Stimulated activated CD8-positive, alpha-beta memory T cell treated with anti-CD3 and anti-CD28 coated beads, Interleukin-7, amount 100 ng/mL, for 4 hours (primary cell): ENCODE results near the gene MYO9B.
"Not testable (repeated sequence)": the region's sequence is repeated elsewhere in the genome, so short reads cannot be mapped to it uniquely, and the experiment has no call there.

Source experiments
- DNase-seq, 2 donors: peaks; one replicate each; pipeline ENCODE4 v3.0.0-alpha.2; 2020; ENCODE audit warnings: low read depth in 2 of 2

The MYO9B gene

DNA sequence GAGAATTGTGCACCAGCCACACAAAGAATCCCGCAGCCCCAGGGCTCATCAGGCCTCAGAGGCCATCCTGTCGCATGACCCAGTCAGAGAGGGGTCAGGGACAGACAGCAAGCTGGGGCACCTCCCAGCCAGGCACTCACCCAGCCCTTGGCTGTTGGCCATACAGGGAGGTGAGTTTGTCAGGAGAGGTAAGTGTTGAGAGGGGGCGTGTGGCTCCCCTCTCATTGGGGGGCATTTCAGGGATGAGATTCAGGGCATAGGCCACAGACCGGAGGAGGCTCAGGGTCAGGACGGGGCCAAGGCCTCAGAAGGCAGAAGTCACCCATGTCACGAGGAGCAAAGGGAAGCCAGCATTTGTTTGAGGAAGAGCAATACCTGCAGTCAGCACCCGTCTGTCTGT lies 37.1 kb downstream of the MYO9B start:
- no peak for DNase-seq

DNA sequence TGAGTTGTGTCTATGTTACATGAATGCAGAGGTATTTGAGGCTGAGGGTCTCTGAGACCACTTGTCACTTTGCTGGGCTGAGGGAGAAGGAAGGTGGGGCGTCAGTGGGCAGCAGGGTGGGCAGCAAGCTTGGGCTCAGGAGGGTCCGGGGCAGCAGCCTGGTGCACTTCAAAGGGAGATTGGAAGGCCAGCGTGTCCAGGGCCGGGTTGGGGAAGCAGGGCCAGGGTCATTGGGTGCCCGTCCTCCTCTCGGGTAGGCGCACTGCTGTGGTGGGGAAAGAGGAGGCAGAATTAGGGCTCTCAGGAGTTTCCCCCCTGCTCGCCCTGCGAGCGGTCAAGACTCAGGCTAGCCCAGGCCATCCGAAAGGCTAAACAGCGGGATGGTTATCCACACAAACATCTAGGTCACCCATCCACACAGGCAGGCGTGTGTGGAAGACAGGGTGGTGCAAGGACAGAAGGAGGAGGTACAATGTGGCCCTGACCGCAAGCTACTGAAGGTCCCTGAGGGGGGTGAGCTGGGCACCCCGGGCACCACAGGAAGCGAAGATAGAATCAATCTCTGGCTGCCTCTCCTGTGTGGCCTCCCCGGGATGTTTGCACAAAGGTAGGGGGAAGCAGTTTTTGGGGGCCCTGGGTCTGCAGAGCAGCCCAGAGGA lies 37.7 kb downstream of the MYO9B start:
- no peak for DNase-seq

DNA sequence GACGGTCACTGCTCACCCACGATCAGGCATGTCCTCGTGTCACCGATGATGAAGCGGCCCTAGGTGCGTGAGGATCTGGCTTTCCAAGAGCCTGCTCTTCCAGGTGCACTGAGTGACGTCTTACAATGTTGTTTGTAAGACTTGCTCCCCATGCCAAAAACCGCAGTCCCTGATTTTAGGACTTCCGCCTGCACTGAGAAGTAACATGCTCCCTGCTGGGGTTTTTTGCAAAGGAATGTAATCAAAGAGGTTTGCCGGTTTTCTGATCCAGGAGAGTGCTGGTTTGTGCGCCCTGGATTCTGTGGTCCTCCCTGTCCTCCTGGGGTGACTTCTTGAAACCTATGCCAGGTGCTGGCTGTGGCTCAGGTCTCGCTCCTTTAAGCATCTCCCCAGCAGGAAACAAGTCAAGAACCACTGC lies 38.8 kb downstream of the MYO9B start:
- no peak for DNase-seq

DNA sequence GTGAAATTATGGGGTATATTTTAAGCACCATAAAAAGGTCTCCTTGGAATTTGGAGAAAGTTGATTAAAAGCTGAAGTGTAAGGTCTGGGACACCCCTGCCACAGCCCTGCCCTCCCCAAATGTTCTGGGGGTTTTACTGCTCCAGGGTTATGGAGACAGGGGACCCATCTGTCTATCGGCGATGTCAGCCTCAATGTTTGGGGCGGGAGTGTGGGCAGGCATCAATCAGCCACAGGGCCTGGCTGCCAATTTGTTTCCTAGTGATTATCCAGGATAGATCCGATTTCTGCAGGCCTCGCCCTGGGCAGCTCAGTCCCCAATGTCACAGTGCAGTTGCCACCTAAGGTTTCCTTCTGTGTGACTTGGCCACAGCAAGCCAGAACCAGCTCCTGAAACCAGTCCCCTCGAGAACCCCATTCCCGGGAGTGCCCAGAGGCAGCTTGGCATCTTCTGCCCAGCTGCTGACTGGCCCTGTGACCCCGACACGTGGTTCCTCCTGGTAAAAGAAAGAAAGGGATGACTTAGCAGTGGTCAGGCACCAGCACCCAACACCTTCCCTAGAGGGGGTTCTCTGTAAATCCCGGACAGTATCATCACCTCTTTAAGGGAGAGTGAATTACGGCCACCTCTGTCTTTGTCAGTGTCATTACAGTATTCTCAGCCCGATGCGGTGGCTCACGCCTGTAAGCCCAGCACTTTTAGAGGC lies 41.6 kb downstream of the MYO9B start:
- DNase-seq, result no peak

DNA sequence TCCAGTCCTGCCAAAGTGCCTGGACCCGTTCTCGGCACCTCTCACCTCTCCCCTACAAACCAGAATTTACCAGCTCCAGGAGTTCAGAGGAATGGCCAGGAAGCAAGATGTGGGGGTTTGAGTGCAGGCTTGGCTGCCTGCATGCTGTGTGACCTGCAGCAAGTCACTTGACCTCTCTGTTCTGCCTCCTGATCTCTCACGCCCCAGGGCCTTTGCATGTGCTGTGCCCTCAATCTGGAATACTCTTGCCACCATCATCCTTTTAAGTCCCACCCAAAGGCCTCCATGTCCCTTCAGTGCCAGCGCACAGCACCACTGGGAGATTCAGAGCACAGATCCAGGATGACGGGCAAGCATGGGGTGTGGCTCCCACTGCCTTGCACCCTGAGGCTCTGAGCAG lies 43.4 kb downstream of the MYO9B start:
- DNase-seq, result no peak

DNA sequence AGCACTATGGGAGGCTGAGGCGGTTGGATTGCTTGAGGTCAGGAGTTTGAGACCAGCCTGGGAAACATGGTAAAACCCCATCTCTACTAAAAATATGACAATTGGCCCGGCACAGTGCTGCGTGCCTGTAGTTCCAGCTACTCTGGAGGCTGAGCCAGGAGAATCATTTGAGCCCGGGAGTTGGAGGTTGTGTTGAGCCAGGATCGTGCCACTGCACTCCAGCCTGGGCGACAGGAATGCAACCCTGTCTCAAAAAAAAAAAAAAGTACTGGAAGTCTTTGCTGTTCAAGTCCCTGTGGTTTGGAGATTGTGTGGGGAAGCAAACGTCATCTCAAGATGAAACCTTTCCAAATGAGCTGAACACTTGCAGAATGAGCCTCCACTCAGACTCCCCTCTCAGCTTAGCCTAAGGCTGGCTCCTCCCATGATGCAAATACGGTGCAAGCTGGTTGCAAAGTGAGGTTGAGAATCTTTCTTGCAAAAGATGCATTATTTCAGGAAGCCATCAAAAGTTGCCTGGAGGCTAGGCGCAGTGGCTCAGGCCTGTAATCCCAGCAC lies 46.2 kb downstream of the MYO9B start:
- DNase-seq, result no peak

DNA sequence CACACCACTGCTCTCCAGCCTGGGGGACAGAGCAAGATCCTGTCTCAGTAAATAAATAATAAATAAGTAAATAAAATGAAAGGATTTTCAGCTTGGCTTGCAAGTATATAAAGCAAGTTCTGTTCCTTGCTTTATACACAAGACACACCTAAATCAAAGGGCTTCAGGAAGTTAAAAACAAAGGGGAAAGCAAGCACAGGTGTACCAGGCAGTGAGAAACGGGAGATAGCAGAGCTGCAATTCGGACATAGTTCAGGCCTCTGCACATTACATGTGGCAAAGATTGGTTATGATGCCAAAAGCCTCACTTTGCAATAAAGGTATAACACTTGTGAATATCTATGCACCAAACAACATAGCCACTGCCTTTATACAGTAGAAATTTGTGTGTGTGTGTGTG lies 47.5 kb downstream of the MYO9B start:
- DNase-seq, result no peak

DNA sequence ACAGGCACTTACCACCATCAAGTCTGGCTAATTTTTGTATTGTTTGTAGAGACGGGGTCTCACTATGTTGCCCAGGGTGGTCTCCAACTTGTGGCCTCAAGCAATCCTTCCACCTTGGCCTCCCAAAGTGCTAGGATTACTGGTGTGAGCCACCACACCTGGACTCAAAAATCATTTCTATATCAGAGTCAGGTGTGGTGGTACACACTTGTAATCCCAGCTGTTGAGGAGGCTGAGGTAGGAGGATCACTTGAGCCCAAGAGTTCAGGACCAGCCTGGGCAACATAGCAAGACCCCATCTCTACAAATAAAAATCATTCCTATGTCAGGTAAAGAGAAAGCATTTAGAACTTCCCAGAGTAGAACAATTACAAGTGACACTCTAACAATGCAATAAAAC lies 48.4 kb downstream of the MYO9B start:
- DNase-seq, result no peak

DNA sequence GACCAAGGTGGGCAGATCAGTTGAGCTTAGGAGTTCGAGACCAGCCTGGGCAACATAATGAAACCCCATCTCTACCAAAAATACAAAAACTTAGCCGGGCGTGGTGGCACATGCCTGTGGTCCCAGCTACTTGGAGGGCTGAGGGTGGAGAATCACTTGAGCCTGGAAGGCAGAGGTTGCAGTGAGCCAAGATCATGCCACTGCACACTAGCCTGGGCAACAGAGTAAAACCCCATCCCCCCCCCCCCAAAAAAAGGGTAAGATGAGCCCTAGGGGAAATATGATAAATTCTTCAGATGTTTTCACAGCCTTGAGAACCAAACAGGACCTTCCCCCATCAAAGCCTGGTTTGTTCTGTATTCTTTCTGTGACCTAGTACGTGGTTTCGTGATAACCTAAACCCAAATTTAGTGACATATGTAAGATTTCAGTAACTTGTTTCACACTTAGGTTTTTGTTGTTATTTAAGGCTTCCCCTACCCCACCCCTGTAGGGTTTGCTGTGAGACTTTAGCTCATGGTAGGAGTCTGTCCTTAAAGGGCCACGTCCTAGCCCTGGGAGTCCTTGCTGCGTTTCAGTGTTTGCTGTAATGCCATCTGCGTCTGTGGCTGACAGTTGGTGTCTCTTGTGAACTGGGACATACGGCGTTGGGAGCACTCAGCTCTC lies 49.6 kb downstream of the MYO9B start:
- DNase-seq, result peak in 1 of 2 donors; percentile 19

DNA sequence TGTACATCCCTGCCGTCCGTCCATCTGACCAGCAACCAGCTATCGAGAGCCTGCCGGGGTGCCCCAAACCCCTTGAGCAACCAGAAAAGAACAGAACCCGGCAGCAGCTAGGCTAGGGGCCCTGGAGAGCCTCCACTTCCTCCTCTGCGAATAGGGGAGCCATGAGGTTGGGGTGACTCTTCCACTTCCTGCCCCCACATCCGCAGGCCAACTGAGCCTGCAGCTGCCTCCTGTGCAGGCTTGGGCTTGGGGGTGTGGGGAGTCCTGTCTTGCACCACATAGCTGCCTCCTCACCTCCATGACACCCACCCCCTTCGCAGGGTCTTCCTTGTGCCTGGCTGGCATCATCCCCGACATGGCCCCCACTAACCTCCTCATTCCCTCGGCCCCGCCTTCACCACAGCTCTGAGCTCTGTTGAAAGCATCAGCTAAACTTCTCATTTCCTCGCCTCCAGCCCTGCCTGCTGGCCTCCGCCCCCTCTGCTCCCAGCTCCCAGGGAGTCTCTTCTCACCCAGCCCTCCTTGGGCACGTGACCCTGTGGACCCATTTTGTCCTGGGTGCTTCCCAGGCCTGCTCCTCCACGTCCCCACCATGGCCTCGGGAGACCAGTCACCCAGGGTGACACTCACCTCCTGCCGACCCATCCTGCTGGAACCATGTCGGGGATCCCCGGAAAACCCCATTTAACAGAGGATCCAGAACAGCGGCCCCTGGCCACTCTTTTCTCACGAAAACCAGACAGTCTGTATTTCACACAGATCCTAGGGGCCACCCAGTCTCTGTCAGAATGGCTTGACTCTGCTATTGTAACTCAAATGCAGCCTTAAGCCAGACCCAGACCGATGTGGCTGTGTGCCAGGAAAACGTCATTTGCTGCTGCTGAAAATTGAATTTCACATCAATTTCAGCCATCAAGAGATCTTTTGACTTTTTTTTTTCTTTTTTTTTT lies 50.4 kb downstream of the MYO9B start:
- peak; percentile 54 to 66 for DNase-seq

DNA sequence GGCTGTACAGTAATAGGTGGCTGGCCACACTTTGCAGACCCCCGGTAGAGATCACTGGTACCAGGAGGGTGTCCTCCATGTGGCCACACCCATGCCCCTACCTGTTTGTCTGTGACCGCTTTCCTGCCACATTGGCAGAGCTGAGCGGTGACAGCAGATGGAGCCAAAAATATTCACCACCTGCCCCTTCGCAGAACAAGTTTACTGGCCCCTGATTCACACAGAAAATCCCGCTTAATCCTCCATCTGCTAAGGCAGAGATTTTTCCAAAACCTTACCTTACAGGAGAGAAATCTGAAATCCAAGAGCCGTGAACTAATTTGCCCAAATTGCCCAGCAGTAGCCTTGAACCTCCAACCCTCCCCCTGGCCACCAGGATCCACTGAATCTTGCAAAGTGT lies 52.1 kb downstream of the MYO9B start:
- no peak for DNase-seq

DNA sequence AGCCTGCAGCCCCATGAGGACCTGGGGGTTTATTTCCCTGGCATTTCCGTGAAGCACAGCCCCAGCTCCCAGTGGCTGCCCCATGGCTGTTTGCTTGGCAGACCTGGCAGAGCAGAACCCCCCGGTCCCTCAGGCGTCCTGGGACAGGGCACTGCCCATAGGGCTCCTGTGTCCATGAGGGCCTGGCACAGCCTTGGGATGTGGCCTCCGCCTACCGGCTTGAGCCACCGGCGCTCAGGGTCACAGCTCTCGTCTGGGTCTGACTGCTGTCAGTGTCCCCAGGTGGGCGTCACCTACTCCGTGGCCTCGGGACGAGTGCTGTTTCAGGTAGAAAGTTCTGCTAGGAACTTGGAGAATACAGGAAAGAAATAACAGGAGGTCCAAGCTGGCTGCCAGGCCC lies 52.8 kb downstream of the MYO9B start:
- DNase-seq, result no peak

DNA sequence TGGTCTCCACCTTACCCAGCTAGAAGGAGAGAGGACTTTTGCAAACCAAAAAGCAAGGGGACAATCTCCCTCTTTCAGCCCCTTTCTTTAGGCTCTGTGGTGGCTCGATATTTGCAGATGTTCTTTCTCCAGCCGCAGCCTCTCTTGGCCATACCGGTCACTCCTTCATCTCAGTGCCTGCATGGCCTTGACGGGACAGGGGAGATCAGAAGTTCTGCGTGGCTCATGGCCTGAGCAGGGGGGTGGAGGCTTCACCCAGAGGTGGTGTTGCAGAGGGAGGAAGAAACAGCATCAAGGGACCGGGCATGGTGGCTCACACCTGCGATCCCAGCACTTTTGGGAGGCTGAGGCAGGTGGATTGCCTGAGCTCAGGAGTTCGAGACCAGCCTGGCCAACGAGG lies 53.2 kb downstream of the MYO9B start:
- DNase-seq, result no peak

DNA sequence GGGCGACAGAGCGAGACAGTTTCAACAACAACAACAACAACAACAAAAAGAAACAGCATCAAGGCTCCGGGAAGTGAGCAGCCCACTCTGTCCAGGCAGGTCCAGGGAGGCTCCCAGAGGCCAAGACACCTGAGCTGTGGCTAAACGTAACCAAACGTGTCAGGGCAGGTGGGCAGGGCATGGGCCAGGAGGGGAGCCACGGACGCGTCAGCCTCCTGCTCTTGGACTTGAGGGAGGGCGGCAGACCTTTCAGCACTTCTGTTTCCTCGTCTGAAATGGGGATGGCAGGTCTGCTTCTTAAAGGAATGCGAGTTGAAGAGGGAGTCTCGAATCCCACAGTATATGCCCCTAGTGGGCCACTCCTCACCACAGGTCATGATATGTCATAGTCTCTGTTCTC lies 53.8 kb downstream of the MYO9B start:
- DNase-seq, result no peak

DNA sequence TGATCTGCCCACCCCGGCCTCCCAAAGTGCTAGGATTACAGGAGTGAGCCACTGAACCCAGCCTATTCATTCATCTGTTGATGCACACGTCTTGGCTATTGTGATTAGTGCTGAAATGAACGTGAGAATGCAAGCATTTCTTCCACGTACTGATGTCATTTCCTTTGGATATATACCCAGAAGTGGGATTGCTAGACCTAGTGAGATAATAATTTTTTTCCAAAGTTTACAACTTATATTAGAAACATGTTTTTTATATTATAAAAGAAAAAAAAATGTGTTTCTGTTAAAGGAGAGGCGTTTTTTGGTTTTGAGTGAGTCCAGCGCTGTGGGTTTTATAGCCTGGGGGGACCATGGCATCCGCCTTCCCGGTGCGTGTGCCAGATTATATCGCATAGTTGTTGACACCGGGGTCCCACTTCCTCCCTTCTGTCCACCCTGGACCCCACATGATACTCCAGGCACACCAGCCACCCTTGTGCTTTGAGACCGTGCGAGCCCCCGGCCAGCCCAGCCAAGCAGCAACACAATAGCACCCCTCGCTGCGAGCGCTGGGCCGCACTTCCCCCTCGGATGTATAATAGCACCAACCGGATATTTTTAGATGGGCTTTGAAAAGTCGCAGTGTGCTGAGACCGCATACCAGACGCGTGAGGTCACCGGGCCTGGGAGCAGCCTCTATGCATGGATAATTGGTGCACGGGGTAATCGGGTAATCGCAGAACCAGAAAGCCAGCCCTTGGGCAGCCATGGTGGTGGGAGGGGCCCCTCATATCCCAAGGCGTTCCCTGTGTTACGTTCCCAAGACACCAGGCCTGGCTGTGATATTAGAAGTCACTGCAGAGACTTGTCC lies 59.6 kb downstream of the MYO9B start:
- peak in 1 of 2 donors; percentile 8 for DNase-seq

DNA sequence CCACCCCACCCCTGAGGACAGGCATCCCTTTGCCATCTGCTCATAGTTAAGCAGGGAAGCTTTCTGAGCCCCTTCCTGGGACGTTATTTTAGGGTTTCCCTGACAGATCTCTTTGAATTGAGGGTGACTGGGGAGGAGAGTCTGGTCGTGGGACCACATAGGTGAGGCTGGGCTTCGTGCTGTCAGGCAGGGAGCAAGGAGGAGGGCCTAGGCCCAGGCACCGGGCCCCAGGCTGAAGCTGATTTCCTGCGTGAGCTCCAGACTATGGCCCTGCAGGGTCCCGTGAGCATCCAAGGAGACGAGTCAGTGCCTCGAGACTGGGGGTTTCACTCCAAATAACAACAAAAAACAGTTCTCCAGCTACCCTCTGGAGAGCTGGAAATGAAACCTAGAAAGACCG lies 60.4 kb downstream of the MYO9B start:
- DNase-seq, result no peak

DNA sequence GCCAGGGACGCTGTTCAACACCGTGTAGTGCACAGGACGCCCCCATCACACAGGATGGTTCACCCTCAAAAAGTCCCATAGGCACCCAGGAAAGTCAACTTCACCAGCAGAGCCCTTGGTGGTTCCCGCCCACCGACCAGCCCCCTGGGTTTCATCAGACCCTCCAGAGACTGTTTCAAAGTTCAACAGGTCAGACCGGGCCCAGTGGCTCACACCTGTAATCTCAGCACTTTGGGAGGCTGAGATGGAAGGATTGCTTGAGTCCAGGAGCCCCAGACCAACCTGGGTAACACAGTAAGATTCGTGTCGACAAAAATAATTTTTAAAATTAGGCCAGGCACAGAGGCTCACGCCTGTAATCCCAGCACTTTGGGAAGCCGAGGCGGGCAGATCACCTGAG lies 61.0 kb downstream of the MYO9B start:
- no peak for DNase-seq

DNA sequence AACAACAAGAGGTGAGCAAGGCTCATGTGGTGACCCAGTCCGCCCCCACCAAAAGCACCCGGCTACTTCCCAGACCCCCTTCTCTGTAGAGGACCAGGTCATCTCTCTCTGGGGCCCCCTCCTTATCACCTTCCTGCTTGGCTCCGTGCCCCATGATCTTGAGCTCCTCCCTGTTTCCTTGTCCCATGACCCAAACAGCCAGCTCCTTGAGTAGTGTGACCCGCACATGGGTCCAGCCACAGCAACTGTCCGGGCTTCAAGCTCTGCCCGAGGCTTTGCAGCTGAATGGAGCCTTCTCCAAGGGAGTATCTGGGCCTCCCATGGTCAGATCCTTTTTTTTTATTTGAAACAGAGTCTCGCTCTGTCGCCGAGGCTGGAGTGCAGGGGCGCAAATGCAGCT lies 61.8 kb downstream of the MYO9B start:
- DNase-seq, result no peak

DNA sequence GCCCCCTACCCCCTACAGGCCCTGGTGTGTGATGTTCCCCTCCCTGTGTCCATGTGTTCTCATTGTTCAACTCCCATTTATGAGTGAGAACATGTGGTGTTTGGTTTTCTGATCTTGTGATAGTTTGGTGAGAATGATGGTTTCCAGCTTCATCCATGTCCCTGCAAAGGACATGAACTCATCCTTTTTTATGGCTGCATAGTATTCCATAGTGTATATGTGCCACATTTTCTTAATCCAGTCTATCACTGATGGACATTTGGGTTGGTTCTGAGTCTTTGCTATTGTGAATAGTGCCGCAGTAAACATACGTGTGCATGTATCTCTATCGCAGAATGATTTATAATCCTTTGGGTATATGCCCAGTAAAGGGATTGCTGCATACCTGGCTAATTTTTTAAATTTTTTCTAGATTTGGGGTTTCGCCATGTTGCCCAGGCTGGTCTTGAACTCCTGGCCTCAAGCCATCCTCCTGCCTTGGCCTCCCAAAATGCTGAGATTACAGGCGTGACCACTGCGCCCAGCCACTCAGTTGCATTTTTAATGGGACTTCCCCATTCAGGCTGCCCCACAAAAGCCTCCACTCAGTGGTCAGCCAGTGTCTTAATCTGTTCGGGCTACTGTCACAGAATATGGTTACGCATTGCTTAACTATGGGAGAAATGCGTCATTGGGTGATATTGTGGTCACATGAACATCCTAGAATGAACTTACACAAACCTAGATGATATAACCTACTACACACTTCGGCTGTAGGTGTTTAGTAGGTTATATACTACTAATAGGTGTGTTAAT lies 62.7 kb downstream of the MYO9B start:
- DNase-seq, result not testable (repeated sequence)
